Breast epithelium (tissue), 3 donors: Measurements from ENCODE around the gene ERCC8.

Experiments used
- POLR2A ChIP-seq: fragments of 450-650 bp; IDR thresholded peaks from one replicate; pipeline ENCODE4 v1.6.1; 2016; ENCODE audit warnings: antibody characterized with exemption, mild to moderate bottlenecking, moderate library complexity
- TF ChIP-seq, protein P1 (sequence below), 3 donors: fragments of 450-650 bp; IDR thresholded peaks; one replicate each; pipeline ENCODE4 v1.5.1; 2016 to 2017; ENCODE audit warnings: antibody characterized with exemption in 3 of 3, mild to moderate bottlenecking in 3 of 3, moderate library complexity in 3 of 3

DNA sequence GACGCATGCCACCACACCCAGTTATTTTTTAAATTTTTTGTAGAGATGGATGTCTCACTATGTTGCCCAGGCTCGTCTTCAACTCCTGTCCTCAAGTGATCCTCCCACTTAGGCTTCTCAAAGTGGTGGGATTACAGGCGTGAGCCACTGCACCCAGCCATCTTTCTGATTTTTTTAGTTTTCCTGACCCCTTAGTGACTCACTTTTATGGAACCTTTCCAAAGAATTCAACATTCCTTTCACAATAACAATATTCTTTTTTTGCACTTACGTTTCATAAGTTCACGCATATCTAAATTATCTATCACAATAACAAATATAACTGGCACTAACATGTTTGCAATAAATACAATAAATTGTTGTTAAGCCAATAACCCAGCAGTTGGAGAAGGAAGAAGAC is 109.3 kb downstream of the ERCC8 start:
- TF ChIP-seq, protein P1, sequence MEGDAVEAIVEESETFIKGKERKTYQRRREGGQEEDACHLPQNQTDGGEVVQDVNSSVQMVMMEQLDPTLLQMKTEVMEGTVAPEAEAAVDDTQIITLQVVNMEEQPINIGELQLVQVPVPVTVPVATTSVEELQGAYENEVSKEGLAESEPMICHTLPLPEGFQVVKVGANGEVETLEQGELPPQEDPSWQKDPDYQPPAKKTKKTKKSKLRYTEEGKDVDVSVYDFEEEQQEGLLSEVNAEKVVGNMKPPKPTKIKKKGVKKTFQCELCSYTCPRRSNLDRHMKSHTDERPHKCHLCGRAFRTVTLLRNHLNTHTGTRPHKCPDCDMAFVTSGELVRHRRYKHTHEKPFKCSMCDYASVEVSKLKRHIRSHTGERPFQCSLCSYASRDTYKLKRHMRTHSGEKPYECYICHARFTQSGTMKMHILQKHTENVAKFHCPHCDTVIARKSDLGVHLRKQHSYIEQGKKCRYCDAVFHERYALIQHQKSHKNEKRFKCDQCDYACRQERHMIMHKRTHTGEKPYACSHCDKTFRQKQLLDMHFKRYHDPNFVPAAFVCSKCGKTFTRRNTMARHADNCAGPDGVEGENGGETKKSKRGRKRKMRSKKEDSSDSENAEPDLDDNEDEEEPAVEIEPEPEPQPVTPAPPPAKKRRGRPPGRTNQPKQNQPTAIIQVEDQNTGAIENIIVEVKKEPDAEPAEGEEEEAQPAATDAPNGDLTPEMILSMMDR (IDR thresholded peaks at IDR 0.05), result no peak
- TF ChIP-seq POLR2A, result no peak
